Right renal pelvis (tissue), 4 donors: ENCODE data around the gene FAM50B. TPM values are rescaled to one million over a fixed set of nuclear protein-coding genes. Genes with fewer than 3 reads are reported as not detected.
"Not testable (repeated sequence)": the region's sequence is repeated elsewhere in the genome, so short reads cannot be mapped to it uniquely, and the experiment has no call there.

Source experiments
- DNase-seq, 4 donors: peaks; one replicate each; pipeline ENCODE4 v3.0.0-alpha.2; 2013; ENCODE audit warnings: low read depth in 4 of 4, low spot score in 3 of 4, missing footprints in 1 of 4
- polyA plus RNA-seq, 4 donors: library from polyadenylated mRNA; unstranded; fragments of 120-200 nt; gene quantifications; one replicate each; pipeline ENCODE4 v1.2.1, GENCODE V29; 2013; ENCODE audit not compliant: insufficient read length in 4 of 4

Gene FAM50B
- polyA plus RNA-seq, 4 donors: 12.1 to 15.8 (median 13.5) TPM

- DNase-seq: no peak
Observed at GRCh38 chr6:3844097-3844463, 5.1 kb upstream of the FAM50B start.

- DNase-seq: no peak
Observed at GRCh38 chr6:3847521-3847920, 1.7 kb upstream of the FAM50B start.

- DNase-seq: no peak
Observed at GRCh38 chr6:3848380-3848779, 793 bp upstream of the FAM50B start.

GRCh38 chr6:3849681-3850450 is 693 bp downstream of the FAM50B start:
- DNase-seq: no peak

- DNase-seq: no peak
Observed at GRCh38 chr6:3850451-3851203, 1.5 kb downstream of the FAM50B start.

GRCh38 chr6:3851839-3852238 is 2.7 kb downstream of the FAM50B start:
- DNase-seq: no peak

DNA sequence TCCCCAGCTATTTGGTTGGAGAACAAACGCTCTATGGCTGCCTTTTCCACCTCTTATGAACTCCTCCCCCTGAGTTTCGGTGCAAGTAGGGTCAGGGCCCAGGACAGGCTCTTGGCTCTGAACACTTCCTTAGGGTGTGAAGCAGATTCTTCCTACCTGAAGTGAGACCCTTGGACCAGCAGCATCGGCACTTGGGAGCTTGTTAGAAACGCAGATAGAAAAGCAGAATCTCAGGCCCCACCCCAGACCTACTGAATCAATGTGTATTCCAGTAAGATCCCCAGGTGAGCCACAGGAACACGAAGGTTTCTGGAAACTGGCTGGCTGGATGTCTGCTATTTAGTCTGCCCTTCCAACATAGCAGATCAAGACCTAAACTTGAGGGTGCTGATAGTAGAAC is 3.2 kb downstream of the FAM50B start:
- no peak for DNase-seq

GRCh38 chr6:3855866-3856265 is 6.7 kb downstream of the FAM50B start:
- no peak for DNase-seq

GRCh38 chr6:3856576-3856975 is 7.4 kb downstream of the FAM50B start:
- no peak for DNase-seq

DNA sequence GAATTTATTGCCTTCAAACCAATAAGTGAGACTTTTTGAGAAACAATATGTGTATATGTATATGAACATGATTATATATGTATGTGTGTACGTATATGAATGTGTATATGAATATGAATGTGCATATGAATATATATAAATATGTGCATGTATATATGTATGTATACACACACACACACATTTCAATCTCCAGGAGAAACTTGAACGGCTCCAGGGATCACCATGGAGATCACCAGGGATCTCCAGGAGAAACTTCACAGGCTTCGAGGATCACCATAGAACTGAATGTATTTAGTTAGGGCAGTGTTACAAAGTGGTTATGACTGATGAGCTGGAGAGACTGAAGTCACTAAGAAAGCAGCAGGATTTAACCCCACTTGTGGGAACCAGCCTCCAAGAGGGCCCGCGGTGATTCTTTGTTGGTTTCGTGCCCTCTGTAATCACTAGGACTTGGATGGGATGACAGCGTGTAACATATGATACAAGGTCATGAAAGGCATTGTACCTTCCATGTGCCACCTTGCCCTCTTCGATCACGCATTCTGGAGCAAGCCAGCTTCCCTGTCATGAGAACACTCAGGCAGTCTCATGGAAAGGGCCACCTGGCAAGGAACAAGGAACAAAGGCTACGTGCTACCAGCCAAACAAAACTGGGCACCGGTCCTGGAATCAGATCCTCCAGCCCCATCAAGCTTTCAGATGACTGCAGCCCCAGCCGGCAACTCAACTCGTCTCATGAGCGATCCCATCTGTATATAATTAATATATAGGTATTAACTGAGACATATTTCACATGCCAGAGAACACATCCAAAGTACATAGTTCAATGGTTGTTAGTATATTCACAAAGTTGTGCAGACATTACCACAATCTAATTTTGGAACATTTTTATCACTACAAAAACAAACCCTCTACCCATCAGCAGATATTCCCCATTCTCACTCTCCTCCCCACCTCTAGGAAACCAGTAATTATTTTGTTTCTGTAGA is 8.6 kb downstream of the FAM50B start:
- DNase-seq: no peak

DNA sequence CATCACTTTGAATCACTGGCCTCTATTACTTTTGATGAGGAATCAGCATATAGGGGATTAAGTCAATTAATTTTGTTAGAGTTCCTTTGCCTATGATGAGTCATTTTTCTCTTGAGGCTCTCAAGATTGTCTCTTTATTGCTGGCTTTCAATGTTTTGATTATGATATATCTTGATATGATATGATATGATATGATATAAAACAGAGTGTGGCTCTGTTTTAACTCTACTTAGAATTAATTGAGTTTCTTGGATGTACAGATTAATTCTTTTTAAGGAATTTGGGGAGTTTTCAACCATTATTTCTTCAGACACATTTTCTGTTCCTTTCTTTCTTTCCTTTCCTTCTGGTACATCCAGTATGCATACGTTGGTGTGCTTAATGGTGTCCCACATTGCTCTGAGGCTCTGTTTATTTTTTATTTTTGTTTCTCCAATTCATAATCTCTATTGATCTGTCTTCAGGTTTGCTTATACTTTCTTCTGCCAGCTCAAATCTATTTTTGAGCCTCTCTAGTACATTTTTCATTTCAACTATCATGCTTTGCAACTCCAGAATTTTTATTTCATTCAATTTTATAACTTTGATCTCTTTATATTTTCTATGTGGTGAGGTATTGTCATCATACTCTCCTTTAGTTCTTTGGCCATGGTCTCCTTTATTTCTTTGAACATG is 10.8 kb downstream of the FAM50B start:
- no peak for DNase-seq

GRCh38 chr6:3861424-3861823 is 12.3 kb downstream of the FAM50B start:
- DNase-seq: no peak

DNA sequence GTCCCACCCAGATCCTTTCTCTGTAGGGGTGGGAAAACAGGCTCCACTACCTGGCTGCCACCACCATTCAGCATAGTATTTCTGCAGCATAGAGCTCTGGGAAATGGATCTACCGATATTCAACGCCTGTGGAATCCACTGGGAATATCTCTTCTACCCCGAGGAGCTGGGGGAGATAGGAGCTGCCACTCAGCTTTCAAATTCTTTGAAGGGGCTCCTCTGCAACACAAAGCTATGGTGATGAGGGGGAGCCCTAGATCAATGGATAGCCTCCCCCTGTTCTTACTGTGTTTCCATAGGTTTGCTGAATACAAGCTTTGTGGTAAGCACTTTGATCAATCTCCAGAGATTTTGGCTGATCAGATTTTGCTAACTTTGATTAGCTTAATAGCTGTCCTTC is 12.9 kb downstream of the FAM50B start:
- no peak for DNase-seq

- not testable (repeated sequence) for DNase-seq
Observed at GRCh38 chr6:3863322-3863721, 14.1 kb downstream of the FAM50B start.

DNA sequence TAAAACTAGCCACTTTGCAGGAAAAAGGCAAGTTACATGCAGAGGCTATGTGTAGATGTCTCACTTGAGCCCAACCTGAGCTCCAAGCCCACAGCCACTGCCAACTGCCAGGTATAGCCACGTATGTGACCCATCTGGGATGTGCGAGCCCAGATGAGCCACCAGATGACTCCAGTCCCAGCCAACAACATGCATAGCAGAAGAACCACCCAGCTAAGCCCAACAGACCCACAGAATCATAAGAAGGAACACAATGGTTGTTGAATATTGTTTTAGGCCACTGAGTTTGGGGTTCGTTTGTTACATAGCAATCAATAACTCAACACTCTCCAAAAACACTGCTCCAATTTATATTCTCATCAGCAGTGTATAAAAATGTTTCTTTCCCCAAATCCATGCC is 16.3 kb downstream of the FAM50B start:
- no peak for DNase-seq

- no peak for DNase-seq
Observed at GRCh38 chr6:3867641-3868502, 18.7 kb downstream of the FAM50B start.

GRCh38 chr6:3868544-3868943 is 19.4 kb downstream of the FAM50B start:
- no peak for DNase-seq

GRCh38 chr6:3869284-3869631 is 20.1 kb downstream of the FAM50B start:
- DNase-seq: no peak

DNA sequence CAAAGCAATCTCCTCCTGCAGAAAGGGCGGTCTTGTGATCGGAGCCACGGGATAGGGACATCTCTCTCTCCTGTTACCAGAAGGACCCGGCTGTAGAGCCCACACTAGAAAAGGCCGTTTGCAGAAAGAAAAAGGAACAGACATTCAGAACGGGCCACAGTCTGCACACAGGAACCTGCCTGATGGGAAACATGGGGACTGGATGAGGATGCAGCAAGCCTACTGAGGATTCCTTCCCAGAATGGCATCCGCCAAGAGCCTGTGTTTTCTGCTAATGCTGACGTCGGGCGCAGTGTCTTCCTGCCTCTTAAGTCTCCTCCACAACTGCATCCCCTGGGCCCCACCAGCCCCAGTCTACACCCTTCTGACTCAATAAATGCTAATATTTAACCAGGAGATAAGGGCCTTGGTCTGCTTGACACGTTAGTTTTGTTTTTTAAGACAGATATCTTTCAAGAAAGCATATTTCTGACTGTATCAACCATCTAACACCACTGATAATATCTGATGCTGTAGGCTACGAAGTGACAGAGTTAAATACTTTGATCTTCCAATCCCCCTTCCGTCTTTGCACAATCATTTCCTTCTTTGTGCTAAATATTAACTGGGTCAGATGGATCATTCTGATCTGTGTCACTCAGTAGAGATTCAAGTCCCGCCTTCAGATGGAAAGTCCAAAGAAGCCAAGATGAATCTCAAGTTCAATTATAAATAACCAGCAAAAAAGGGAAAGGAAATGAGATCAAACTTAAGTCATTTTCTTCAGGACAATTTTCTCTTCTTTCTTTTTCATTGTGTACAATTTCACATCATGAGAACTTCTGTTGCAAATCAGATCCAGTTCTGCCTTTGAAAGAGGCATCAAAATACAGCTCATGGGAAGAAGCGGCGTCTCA is 20.7 kb downstream of the FAM50B start:
- DNase-seq: no peak
